Measurements from ENCODE around the gene AFG3L2.

The AFG3L2 gene

DNA sequence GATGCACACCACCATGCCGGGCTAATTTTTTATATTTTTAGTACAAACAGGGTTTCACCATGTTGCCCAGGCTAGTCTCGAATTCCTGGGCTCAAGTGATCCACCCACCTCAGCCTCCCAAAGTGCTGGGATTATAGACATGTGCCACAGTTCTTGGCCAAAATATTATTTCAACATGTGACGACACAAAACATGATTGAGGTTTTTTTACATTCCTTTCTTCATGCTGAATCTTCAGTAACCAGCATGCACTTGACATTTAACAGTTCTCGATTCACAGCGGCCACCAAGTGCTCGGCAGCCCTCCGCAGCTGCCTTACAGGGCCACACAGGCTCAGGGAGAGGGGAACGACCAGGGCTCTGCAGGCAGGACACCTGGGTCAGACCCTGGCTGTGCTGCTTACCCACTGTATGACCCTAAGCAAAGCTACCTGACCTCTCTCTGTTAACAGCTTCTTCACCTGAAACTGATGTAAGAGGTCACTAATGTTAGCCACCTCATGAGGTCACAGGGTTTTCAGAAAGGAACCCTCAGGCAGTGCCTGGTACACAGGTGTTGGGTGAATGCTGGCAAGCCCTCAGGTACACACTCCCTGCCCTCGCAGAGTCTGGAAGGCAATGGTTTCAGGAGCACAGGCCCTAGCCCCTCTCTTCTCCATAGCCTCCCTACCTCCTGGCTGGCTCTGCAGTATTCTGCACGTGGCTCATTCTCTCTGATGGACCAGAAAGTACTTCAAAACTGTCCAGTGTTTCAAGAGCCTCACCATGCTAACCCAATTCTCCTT lies 43.3 kb downstream of the AFG3L2 start:
- DNase-seq (ENCODE audit: low spot score) = no peak
- Histone ChIP-seq H3K9ac (ENCODE audit: low read depth, low read length, poor library complexity) (no peak overlapping the region), H3K4me1 (ENCODE audit: control insufficient read depth in 2 of 2, insufficient read depth in 1 of 2, low read depth in 1 of 2, low read length in 2 of 2) (peaks cover 15 to 20% of the 10 kb centered on the region in 2 donors), H3K27ac (replicated peaks; ENCODE audit: low read length) (no peak overlapping the region), H3K14ac (ENCODE audit: low read length) (no peak overlapping the region), H2BK120ac (ENCODE audit: low read depth, low read length) (no peak overlapping the region), H3K4me2 (ENCODE audit: insufficient read depth, low read length, poor library complexity, severe bottlenecking) (no peak overlapping the region), H3K18ac (ENCODE audit: low read length) (no peak overlapping the region), H3K36me3 (replicated peaks in 1 of 2; ENCODE audit: control insufficient read depth in 2 of 2, insufficient read depth in 2 of 2, low read length in 2 of 2) (peaks cover 15 to 78% of the 10 kb centered on the region in 2 donors), H2BK15ac (ENCODE audit: low read length) (no peak overlapping the region), H2AK5ac (ENCODE audit: low read depth, low read length) (no peak overlapping the region), H3K4me3 (ENCODE audit: low read length in 2 of 2) (no peak overlapping the region), H2BK5ac (ENCODE audit: low read length) (no peak overlapping the region), H4K91ac (ENCODE audit: low read depth, low read length, poor library complexity) (no peak overlapping the region), H3K23ac (ENCODE audit: low read depth, low read length, poor library complexity) (no peak overlapping the region), H3K27me3 (ENCODE audit: control insufficient read depth in 3 of 3, insufficient read depth in 3 of 3, low read depth in 1 of 3, low read length in 3 of 3) (no peaks in the 10 kb centered on the region), H3K79me1 (ENCODE audit: low read depth, low read length) (peaks cover 2% of the 10 kb centered on the region), H2BK12ac (ENCODE audit: low read length) (peak overlapping the region; percentile 26), H4K8ac (ENCODE audit: low read depth, low read length) (no peak overlapping the region), H3K4ac (ENCODE audit: low read length) (no peak overlapping the region), H2AFZ (ENCODE audit: low read length) (no peak overlapping the region), H3K9me3 (replicated peaks in 1 of 2; ENCODE audit: control insufficient read depth in 2 of 2, insufficient read depth in 1 of 2, low read depth in 1 of 2, low read length in 2 of 2) (peaks cover 4 to 10% of the 10 kb centered on the region in 2 donors)
- no CpG with 5 or more reads among the region's 10 CpGs for WGBS, 2 donors (ENCODE audit: extremely low coverage in 2 of 2, insufficient read length in 2 of 2, insufficient replicate concordance in 1 of 2)

DNA sequence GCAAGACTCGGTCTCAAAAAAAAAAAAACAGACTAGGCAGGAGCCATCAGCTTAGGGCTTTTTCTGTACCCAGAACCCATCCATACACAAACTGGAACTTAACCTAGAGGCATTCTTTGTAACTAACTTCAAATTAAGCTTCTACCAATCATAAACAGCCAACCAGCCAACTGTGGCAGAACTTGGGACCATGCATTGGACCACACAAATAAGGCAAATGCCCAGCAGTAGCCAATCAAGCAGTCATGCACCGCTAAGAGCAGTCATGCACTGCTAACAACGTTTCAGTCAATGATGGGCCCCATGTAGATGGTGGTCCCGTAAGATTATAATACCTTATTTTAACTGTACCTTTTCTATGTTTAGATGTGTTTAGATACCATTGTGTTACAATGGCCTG lies 46.3 kb downstream of the AFG3L2 start:
- Histone ChIP-seq H3K36me3 (replicated peaks in 1 of 2; ENCODE audit: control insufficient read depth in 2 of 2, insufficient read depth in 2 of 2, low read length in 2 of 2) (peaks cover 30 to 79% of the 10 kb centered on the region in 2 donors), H3K27me3 (ENCODE audit: control insufficient read depth in 3 of 3, insufficient read depth in 3 of 3, low read depth in 1 of 3, low read length in 3 of 3) (no peaks in the 10 kb centered on the region), H3K9me3 (replicated peaks in 1 of 2; ENCODE audit: control insufficient read depth in 2 of 2, insufficient read depth in 1 of 2, low read depth in 1 of 2, low read length in 2 of 2) (peaks cover 0 to 1% of the 10 kb centered on the region in 2 donors), H3K14ac (ENCODE audit: low read length) (no peak overlapping the region), H2BK12ac (ENCODE audit: low read length) (no peak overlapping the region), H3K4me2 (ENCODE audit: insufficient read depth, low read length, poor library complexity, severe bottlenecking) (no peak overlapping the region), H4K8ac (ENCODE audit: low read depth, low read length) (no peak overlapping the region), H3K27ac (replicated peaks; ENCODE audit: low read length) (no peak overlapping the region), H2BK120ac (ENCODE audit: low read depth, low read length) (no peak overlapping the region), H3K4ac (ENCODE audit: low read length) (no peak overlapping the region), H2BK5ac (ENCODE audit: low read length) (no peak overlapping the region), H4K91ac (ENCODE audit: low read depth, low read length, poor library complexity) (no peak overlapping the region), H3K79me1 (ENCODE audit: low read depth, low read length) (peaks cover 3% of the 10 kb centered on the region), H3K18ac (ENCODE audit: low read length) (no peak overlapping the region), H2AK5ac (ENCODE audit: low read depth, low read length) (no peak overlapping the region), H3K4me1 (ENCODE audit: control insufficient read depth in 2 of 2, insufficient read depth in 1 of 2, low read depth in 1 of 2, low read length in 2 of 2) (peaks cover 7 to 24% of the 10 kb centered on the region in 2 donors), H3K4me3 (ENCODE audit: low read length in 2 of 2) (no peak overlapping the region), H3K9ac (ENCODE audit: low read depth, low read length, poor library complexity) (no peak overlapping the region), H2BK15ac (ENCODE audit: low read length) (no peak overlapping the region), H2AFZ (ENCODE audit: low read length) (no peak overlapping the region), H3K23ac (ENCODE audit: low read depth, low read length, poor library complexity) (no peak overlapping the region)
- no CpG with 5 or more reads among the region's 4 CpGs for WGBS, 2 donors (ENCODE audit: extremely low coverage in 2 of 2, insufficient read length in 2 of 2, insufficient replicate concordance in 1 of 2)
- DNase-seq (ENCODE audit: low spot score) = no peak

DNA sequence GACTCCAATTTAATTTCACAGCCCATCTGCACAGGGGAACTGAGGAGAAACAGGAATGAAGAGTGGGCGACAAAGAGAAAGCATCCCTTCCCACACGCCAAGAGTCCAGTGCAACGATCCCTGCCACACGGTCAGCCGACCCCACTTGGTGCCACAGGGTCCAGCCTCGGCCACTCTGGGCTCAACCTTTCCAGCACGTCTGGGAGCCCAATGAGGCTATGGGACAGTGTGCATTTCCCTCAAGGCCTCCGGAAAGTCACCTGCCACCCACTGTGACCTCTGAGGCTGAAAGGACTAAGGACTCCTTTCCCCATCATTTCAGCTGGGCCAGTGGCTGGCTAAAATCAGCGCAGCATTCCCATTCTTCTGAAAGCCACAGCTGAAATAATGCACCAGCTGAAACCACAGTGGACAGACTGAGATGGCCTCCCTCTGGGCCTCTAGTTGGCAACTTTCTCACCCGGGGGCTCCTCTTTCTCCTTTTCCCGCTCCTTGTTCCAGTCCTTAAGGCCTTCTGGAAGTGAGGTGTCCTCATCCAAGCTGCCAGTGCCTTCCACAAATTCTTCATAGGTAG lies 47.8 kb downstream of the AFG3L2 start:
- Histone ChIP-seq H3K23ac (ENCODE audit: low read depth, low read length, poor library complexity) (no peak overlapping the region), H4K91ac (ENCODE audit: low read depth, low read length, poor library complexity) (no peak overlapping the region), H3K79me1 (ENCODE audit: low read depth, low read length) (peaks cover 5% of the 10 kb centered on the region), H2BK5ac (ENCODE audit: low read length) (no peak overlapping the region), H3K27ac (replicated peaks; ENCODE audit: low read length) (no peak overlapping the region), H3K36me3 (replicated peaks in 1 of 2; ENCODE audit: control insufficient read depth in 2 of 2, insufficient read depth in 2 of 2, low read length in 2 of 2) (peaks cover 41 to 79% of the 10 kb centered on the region in 2 donors), H3K14ac (ENCODE audit: low read length) (no peak overlapping the region), H2AFZ (ENCODE audit: low read length) (no peak overlapping the region), H4K8ac (ENCODE audit: low read depth, low read length) (no peak overlapping the region), H3K18ac (ENCODE audit: low read length) (no peak overlapping the region), H2BK12ac (ENCODE audit: low read length) (no peak overlapping the region), H3K27me3 (ENCODE audit: control insufficient read depth in 3 of 3, insufficient read depth in 3 of 3, low read depth in 1 of 3, low read length in 3 of 3) (no peaks in the 10 kb centered on the region), H2AK5ac (ENCODE audit: low read depth, low read length) (no peak overlapping the region), H3K4ac (ENCODE audit: low read length) (no peak overlapping the region), H3K4me1 (ENCODE audit: control insufficient read depth in 2 of 2, insufficient read depth in 1 of 2, low read depth in 1 of 2, low read length in 2 of 2) (peaks cover 0 to 8% of the 10 kb centered on the region in 2 donors), H3K4me2 (ENCODE audit: insufficient read depth, low read length, poor library complexity, severe bottlenecking) (no peak overlapping the region), H3K4me3 (ENCODE audit: low read length in 2 of 2) (no peak overlapping the region), H2BK120ac (ENCODE audit: low read depth, low read length) (no peak overlapping the region), H2BK15ac (ENCODE audit: low read length) (no peak overlapping the region), H3K9ac (ENCODE audit: low read depth, low read length, poor library complexity) (no peak overlapping the region), H3K9me3 (replicated peaks in 1 of 2; ENCODE audit: control insufficient read depth in 2 of 2, insufficient read depth in 1 of 2, low read depth in 1 of 2, low read length in 2 of 2) (peaks cover 0 to 5% of the 10 kb centered on the region in 2 donors)
- no CpG with 5 or more reads among the region's 11 CpGs for WGBS, 2 donors (ENCODE audit: extremely low coverage in 2 of 2, insufficient read length in 2 of 2, insufficient replicate concordance in 1 of 2)
- no peak for DNase-seq (ENCODE audit: low spot score)

DNA sequence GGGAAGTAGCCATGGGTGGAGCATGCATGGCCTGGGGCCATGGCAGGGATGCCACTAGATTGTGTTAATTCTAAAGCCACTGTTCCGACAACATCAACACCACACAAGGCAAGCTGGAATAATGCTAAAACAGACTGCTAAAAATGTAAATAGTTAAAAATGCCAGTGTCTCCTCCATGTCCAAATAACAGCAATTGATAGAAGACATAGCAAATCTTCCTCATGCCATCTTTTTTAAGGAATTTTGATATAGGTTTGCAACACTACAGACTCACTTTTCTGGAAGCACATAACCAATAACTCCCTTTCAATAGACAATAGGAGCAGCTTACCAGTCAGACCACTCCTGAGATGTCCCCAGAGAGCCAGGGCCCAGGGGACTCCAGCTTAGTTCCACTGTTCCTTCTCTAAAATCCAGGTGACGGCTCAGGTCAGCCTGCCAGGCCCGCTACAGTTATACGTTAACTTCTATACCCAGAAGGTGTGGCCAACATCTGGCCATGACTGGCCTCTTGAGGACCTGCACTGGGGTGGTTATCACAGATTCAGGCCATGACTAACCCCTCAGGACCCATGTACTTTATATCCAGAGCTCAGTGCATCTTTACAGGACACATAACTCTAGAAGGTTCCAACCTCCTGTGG lies 48.7 kb downstream of the AFG3L2 start:
- no peak overlapping the region for H3K9ac ChIP-seq (ENCODE audit: low read depth, low read length, poor library complexity)
- H3K4me3 ChIP-seq (ENCODE audit: low read length in 2 of 2) = no peak overlapping the region
- no peak overlapping the region for H2AFZ ChIP-seq (ENCODE audit: low read length)
- H2BK12ac ChIP-seq (ENCODE audit: low read length) = no peak overlapping the region
- no peak overlapping the region for H3K14ac ChIP-seq (ENCODE audit: low read length)
- no peak overlapping the region for H4K91ac ChIP-seq (ENCODE audit: low read depth, low read length, poor library complexity)
- no peak overlapping the region for H3K4me2 ChIP-seq (ENCODE audit: insufficient read depth, low read length, poor library complexity, severe bottlenecking)
- WGBS, 2 donors (ENCODE audit: extremely low coverage in 2 of 2, insufficient read length in 2 of 2, insufficient replicate concordance in 1 of 2) = no CpG with 5 or more reads among the region's 4 CpGs
- peaks cover 0 to 4% of the 10 kb centered on the region in 2 donors for H3K4me1 ChIP-seq (ENCODE audit: control insufficient read depth in 2 of 2, insufficient read depth in 1 of 2, low read depth in 1 of 2, low read length in 2 of 2)
- H3K4ac ChIP-seq (ENCODE audit: low read length) = no peak overlapping the region
- peaks cover 37 to 76% of the 10 kb centered on the region in 2 donors for H3K36me3 ChIP-seq (replicated peaks in 1 of 2; ENCODE audit: control insufficient read depth in 2 of 2, insufficient read depth in 2 of 2, low read length in 2 of 2)
- H3K27ac ChIP-seq (replicated peaks; ENCODE audit: low read length) = no peak overlapping the region
- no peak overlapping the region for H3K18ac ChIP-seq (ENCODE audit: low read length)
- no peak overlapping the region for H3K23ac ChIP-seq (ENCODE audit: low read depth, low read length, poor library complexity)
- no peak overlapping the region for H4K8ac ChIP-seq (ENCODE audit: low read depth, low read length)
- DNase-seq (ENCODE audit: low spot score) = no peak
- no peaks in the 10 kb centered on the region for H3K27me3 ChIP-seq (ENCODE audit: control insufficient read depth in 3 of 3, insufficient read depth in 3 of 3, low read depth in 1 of 3, low read length in 3 of 3)
- H2BK15ac ChIP-seq (ENCODE audit: low read length) = no peak overlapping the region
- peaks cover 0 to 5% of the 10 kb centered on the region in 2 donors for H3K9me3 ChIP-seq (replicated peaks in 1 of 2; ENCODE audit: control insufficient read depth in 2 of 2, insufficient read depth in 1 of 2, low read depth in 1 of 2, low read length in 2 of 2)
- H2BK5ac ChIP-seq (ENCODE audit: low read length) = no peak overlapping the region
- peaks cover 5% of the 10 kb centered on the region for H3K79me1 ChIP-seq (ENCODE audit: low read depth, low read length)
- H2AK5ac ChIP-seq (ENCODE audit: low read depth, low read length) = no peak overlapping the region
- no peak overlapping the region for H2BK120ac ChIP-seq (ENCODE audit: low read depth, low read length)

All from neuronal stem cell (in vitro differentiated cells).